ENCODE measurements around the gene GPC1.
A peak's percentile ranks its signal among the peaks of the same experiment; 100 is the strongest.

The GPC1 gene

DNA sequence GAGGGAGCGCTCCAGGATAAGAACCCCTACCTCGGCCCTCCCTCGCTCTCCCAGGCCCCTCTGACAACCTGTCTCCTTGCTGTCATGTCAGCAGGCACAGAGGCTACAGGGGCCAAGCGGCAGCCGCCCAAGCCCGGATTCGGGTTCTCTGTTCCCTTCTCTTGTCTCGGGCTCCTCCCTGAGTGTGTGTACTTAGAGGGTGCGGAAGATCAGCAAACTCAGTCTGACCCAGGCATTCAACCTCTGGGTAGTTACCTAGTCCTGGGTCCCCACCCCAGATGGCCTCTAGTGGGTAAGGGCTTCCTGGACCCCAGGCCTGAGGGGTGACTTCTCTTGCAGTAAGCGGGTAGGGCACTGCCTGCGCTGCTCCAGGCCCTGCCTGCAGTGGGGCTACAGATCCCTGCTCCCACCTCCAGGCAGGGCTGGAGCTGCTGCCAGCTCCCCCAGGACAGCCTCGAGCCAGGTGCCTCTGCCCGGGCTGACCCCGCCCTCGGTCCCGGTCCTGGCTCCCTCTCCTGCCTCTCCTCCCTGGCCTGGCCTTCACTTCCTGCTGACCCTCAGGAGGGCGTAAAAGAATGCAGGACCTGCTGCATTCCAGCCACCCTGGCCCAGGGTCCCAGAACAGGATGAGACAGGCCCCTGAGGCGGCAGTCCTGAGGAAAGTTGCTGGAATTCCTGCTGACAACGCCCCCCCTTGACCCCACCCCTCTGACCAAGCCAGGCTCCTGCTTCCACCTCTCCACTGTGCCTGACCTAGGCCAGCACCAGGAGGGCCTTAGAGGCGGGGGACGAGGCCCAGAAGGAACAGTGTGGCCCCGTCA is 22.0 kb downstream of the GPC1 start:
- no peak for DNase-seq

DNA sequence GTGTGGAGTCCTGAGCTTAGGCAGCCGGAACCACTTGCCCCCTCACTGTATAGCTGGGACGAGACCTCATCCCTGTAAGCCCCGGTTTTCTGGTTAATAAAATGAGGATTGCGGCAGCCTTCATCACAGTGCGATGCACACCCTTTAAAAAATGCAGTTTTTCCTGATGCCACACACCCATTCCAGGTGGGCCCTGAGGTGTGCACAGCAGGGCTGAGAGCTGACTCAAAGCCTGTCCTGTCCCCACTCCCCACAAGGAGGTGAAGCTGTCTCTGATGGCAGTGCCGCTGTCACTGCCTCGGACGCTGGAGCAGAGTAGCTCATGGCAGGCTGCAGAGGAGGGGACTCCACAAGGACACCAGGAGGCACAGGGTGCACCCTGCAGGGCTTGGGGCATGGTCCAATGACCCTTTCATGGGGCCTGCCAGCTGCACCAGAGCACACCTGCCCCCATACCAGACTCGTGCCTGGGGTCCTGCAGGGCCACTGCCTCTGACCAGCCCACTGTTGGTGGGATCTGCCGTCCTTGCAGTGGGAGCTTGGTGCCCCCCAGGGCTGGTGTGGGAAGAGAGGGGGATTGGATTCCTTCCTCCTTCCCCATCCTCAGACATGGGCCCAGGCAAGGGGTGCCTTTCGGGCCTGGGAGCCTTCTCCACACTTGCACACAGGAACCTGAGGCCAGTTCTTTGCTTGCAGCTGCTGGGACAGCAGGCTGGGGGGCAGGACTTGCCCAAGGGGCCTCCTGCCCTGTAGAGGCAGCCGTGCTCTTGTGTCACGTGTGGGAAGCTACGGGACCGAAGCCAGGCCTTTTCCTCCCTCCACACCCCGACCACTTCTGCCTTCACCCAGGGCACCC is 22.8 kb downstream of the GPC1 start:
- no peak for DNase-seq

- DNase-seq = no peak
Measured at GRCh38 chr2:240458900-240459391, 23.5 kb downstream of the GPC1 start.

DNA sequence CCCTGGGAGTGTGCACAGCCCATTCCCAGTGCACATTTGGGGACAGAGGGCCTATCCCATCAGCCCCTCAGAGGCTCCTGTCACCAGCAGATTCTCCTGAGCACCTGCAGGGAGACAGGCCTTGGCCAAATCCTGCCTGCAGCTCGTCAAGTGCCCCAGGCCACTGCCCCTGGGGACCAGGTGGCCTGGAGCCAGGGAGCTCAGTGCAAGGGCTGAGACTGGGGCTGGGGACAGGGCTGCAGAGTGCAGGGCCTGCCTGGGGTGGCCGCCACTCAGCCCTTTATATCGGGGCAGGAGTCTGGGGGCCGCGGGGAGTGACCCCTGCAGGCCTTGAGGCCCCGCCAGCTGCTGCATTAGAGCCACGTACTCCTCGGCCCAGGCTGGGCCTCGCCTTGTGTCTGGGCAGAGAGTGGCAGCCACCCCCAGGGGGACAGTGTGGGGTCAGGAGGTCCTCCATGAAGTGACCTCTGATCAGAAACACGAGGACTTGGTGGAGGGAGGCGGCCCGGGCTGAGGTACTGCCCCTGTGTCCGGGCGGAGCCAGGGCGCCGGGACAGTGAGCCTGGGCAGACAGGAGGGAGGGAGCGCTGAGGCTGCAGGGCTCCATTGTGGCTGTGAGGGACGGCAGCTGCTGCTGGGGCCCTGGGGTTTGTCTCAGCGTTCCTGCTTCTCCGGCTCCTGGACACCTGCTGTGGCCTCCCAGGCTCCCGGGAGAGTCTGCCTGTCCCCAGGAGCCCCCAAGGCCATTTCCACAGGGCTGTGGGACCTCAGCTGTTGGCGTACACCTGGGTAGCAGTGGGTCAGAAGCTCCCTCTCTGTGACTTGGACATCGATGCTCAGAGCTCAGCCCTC is 24.2 kb downstream of the GPC1 start:
- DNase-seq = no peak

DNA sequence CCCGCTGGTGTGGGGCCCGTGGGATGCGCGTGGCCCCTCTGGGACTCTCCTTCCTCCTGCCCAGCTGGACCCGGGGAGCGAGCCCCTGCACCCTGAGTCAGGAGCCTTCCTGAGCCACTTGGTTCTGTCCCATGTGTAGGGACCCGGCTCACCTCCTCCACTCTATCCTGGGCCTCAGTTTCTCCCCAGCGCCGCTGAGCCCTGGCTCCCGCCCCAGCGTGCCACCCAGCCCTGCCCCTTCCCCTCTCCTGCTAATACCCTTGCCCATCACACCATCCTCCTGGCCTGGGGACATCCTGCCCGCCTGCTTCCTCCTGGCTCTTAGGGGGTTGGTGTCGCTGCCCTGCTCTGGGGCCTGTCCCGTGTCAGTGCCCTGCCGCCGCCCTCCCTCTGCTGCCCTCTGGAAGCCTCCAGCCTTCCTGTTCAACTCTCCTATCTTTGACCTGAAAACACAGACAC is 24.8 kb downstream of the GPC1 start:
- DNase-seq = no peak

DNA sequence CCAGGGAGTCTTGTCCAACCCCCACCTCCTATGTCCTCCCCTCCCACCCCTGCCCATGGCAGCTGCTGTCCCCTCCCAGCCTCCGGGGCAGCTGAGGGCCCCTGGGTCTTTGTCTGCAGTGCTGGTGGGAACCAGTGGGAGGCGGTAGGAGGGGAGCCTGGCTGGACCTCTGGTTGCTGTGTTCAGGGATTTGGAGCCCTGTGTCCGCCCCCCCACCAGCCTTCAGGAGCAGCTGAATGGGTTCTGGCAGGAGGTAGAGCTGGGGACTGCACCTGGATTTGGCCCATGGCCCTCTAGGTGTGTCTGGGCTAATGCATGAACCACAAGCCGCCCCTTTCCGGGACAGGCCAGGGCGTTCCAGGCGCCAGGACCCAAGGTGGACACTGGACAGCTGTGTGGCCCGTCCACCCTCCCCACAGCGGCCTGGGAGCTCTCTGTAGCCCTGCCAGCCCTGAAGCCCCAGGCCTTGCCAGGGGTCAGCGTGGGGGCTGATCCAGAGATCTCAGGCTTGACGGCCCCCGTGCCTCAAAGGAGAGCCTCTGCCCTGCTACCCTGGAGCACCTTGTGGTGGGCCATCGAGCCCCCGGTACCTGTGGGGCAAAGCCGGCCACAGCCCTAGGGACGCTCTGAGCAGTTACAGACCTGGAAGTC is 25.4 kb downstream of the GPC1 start:
- no peak for DNase-seq

- no peak for DNase-seq
Measured at GRCh38 chr2:240461471-240462072, 26.1 kb downstream of the GPC1 start.

DNA sequence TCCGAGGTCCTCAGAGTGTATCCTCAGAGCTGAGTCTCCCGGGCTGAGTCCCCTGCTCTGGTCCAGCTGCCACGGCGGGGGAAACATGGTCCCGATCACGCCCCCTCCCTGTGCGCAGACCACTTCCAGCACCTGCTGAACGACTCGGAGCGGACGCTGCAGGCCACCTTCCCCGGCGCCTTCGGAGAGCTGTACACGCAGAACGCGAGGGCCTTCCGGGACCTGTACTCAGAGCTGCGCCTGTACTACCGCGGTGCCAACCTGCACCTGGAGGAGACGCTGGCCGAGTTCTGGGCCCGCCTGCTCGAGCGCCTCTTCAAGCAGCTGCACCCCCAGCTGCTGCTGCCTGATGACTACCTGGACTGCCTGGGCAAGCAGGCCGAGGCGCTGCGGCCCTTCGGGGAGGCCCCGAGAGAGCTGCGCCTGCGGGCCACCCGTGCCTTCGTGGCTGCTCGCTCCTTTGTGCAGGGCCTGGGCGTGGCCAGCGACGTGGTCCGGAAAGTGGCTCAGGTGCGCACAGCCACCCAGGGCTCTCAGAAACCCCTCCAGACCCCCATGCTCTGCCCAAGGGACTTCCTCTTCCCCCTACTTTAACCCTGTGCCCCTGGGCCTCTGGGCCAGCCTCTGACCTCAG is 26.7 kb downstream of the GPC1 start:
- no peak for DNase-seq

GRCh38 chr2:240462707-240463273 is 27.3 kb downstream of the GPC1 start:
- DNase-seq = no peak

GRCh38 chr2:240463274-240463865 is 27.9 kb downstream of the GPC1 start:
- DNase-seq = no peak

GRCh38 chr2:240463866-240464481 is 28.5 kb downstream of the GPC1 start:
- peak; percentile 50 for DNase-seq

GRCh38 chr2:240464514-240465241 is 29.2 kb downstream of the GPC1 start:
- peak; percentile 50 for DNase-seq

GRCh38 chr2:240465268-240465764 is 29.9 kb downstream of the GPC1 start:
- DNase-seq = no peak

DNA sequence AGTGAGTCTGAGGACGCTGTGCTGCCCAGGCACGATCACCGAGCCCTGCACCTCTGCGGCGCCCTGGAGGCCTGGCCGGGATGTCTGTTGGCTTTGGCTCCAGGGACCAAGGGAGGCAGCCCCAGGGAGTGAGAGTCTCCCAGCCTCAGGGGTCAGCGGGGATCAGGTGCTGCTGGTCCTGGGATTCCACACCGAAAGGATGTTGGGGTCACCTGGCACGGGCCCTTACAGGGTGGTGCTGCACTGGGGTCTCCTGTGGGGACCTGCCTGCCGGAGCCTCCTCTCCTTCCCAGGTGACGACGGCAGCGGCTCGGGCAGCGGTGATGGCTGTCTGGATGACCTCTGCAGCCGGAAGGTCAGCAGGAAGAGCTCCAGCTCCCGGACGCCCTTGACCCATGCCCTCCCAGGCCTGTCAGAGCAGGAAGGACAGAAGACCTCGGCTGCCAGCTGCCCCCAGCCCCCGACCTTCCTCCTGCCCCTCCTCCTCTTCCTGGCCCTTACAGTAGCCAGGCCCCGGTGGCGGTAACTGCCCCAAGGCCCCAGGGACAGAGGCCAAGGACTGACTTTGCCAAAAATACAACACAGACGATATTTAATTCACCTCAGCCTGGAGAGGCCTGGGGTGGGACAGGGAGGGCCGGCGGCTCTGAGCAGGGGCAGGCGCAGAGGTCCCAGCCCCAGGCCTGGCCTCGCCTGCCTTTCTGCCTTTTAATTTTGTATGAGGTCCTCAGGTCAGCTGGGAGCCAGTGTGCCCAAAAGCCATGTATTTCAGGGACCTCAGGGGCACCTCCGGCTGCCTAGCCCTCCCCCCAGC is 30.5 kb downstream of the GPC1 start:
- DNase-seq = no peak

DNA sequence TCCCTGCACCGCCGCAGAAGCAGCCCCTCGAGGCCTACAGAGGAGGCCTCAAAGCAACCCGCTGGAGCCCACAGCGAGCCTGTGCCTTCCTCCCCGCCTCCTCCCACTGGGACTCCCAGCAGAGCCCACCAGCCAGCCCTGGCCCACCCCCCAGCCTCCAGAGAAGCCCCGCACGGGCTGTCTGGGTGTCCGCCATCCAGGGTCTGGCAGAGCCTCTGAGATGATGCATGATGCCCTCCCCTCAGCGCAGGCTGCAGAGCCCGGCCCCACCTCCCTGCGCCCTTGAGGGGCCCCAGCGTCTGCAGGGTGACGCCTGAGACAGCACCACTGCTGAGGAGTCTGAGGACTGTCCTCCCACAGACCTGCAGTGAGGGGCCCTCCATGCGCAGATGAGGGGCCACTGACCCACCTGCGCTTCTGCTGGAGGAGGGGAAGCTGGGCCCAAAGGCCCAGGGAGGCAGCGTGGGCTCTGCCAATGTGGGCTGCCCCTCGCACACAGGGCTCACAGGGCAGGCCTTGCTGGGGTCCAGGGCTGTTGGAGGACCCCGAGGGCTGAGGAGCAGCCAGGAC is 31.2 kb downstream of the GPC1 start:
- DNase-seq = peak; percentile 52

- DNase-seq = no peak
Measured at GRCh38 chr2:240467149-240467642, 31.7 kb downstream of the GPC1 start.

DNA sequence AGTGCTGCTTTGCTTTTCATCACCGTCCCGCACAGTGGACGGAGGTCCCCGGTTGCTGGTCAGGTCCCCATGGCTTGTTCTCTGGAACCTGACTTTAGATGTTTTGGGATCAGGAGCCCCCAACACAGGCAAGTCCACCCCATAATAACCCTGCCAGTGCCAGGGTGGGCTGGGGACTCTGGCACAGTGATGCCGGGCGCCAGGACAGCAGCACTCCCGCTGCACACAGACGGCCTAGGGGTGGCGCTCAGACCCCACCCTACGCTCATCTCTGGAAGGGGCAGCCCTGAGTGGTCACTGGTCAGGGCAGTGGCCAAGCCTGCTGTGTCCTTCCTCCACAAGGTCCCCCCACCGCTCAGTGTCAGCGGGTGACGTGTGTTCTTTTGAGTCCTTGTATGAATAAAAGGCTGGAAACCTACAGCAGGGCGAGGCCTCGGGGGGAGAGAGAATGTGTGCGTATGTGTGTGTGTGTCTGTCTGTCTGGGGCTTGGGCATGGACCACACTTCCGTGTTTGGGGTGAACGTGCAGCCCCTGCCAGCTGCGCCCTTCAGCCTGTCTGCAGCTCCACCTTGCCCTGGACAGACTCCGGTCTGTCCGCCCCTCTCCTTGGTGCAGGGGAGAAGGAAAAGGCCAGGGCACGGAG is 32.3 kb downstream of the GPC1 start:
- DNase-seq = no peak

Data from activated CD8-positive, alpha-beta memory T cell treated with anti-CD3 and anti-CD28 coated beads for 24 hours (primary cell).